SJSA1 (cell line): ENCODE measurements around the gene CACNA1S. TPM values are rescaled to one million over a fixed set of nuclear protein-coding genes. Genes with fewer than 3 reads are reported as not detected.

Experiments used
- DNase-seq, 2 experiments: peaks; one replicate each; pipeline ENCODE4 v3.0.0-alpha.2; 2015 to 2020; ENCODE audit warnings: low spot score in 2 of 2, low read depth in 1 of 2
- H3K27ac ChIP-seq: fragments of 250-450 bp; sonication (Bioruptor Pico); 2 replicates; pipeline ENCODE4 v1.5.1; 2020; ENCODE audit warnings: mild to moderate bottlenecking, moderate library complexity
- H3K27me3 ChIP-seq: fragments of 250-450 bp; sonication (Bioruptor Pico); replicated peaks from 2 replicates; pipeline ENCODE4 v1.5.1; 2020; ENCODE audit warnings: mild to moderate bottlenecking, moderate library complexity
- H3K36me3 ChIP-seq: fragments of 250-450 bp; sonication (Bioruptor Pico); 2 replicates; pipeline ENCODE4 v1.5.1; 2020; ENCODE audit warnings: mild to moderate bottlenecking
- H3K4me1 ChIP-seq: fragments of 250-450 bp; sonication (Bioruptor Pico); replicated peaks from 2 replicates; pipeline ENCODE4 v1.6.1; 2021; ENCODE audit warnings: mild to moderate bottlenecking
- H3K4me3 ChIP-seq: fragments of 250-450 bp; sonication (Bioruptor Pico); 2 replicates; pipeline ENCODE4 v1.5.1; 2020; ENCODE audit warnings: mild to moderate bottlenecking
- H3K9me3 ChIP-seq: fragments of 250-450 bp; sonication (Bioruptor Pico); replicated peaks from 2 replicates; pipeline ENCODE4 v1.5.1; 2020; ENCODE audit warnings: mild to moderate bottlenecking
- total RNA-seq: library from RNA; depleted of rRNA; stranded (reverse); fragments of >200 nt; shearing (Covaris generic); gene quantifications from 2 replicates; pipeline ENCODE4 v1.2.3, GENCODE V29; 2014

The CACNA1S gene
- total RNA-seq, 1 experiment from 2014 or later: not detected

GRCh38 chr1:201119206-201120197 is 7.3 kb upstream of the CACNA1S start:
- Histone ChIP-seq H3K27ac (no peak overlapping the region), H3K4me3 (no peak overlapping the region), H3K4me1 (peaks cover 3% of the 10 kb centered on the region; the same call in 1 of the 2 replicates), H3K9me3 (no peaks in the 10 kb centered on the region), H3K36me3 (no peaks in the 10 kb centered on the region), H3K27me3 (peaks cover 9% of the 10 kb centered on the region)
- DNase-seq: no peak

GRCh38 chr1:201116091-201116490 is 3.9 kb upstream of the CACNA1S start:
- H3K27me3 ChIP-seq: no peaks in the 10 kb centered on the region

GRCh38 chr1:201115390-201115937 is 3.2 kb upstream of the CACNA1S start:
- no peak for DNase-seq
- Histone ChIP-seq H3K4me3 (no peak overlapping the region), H3K27ac (no peak overlapping the region), H3K27me3 (no peaks in the 10 kb centered on the region), H3K36me3 (no peaks in the 10 kb centered on the region), H3K9me3 (no peaks in the 10 kb centered on the region), H3K4me1 (peaks cover 9% of the 10 kb centered on the region; the same call in 1 of the 2 replicates)

More at GRCh38 chr1:201116091-201116490, 3.9 kb upstream of the CACNA1S start:
- Histone ChIP-seq H3K27ac (no peak overlapping the region), H3K4me3 (no peak overlapping the region), H3K4me1 (peaks cover 9% of the 10 kb centered on the region; the same call in 1 of the 2 replicates), H3K9me3 (no peaks in the 10 kb centered on the region), H3K36me3 (no peaks in the 10 kb centered on the region)
- DNase-seq: no peak

- H3K4me1 ChIP-seq: peaks cover 9% of the 10 kb centered on the region; the same call in 1 of the 2 replicates
- H3K36me3 ChIP-seq: no peaks in the 10 kb centered on the region
- peak overlapping the region; percentile 48 for H3K4me3 ChIP-seq
- DNase-seq: peak; percentile 88 to 89
- H3K27ac ChIP-seq: no peak overlapping the region
- H3K27me3 ChIP-seq: no peaks in the 10 kb centered on the region
- H3K9me3 ChIP-seq: no peaks in the 10 kb centered on the region
Measured at GRCh38 chr1:201114245-201115131, 2.3 kb upstream of the CACNA1S start.

GRCh38 chr1:201113451-201114244 is 1.4 kb upstream of the CACNA1S start:
- no peaks in the 10 kb centered on the region for H3K9me3 ChIP-seq
- peaks cover 9% of the 10 kb centered on the region; the same call in 1 of the 2 replicates for H3K4me1 ChIP-seq
- H3K27ac ChIP-seq: no peak overlapping the region
- H3K27me3 ChIP-seq: no peaks in the 10 kb centered on the region
- H3K36me3 ChIP-seq: no peaks in the 10 kb centered on the region
- H3K4me3 ChIP-seq: peak overlapping the region; percentile 48
- no peak for DNase-seq

- H3K36me3 ChIP-seq: no peaks in the 10 kb centered on the region
- H3K27ac ChIP-seq: no peak overlapping the region
- no peaks in the 10 kb centered on the region for H3K27me3 ChIP-seq
- H3K9me3 ChIP-seq: no peaks in the 10 kb centered on the region
- peaks cover 9% of the 10 kb centered on the region; the same call in 1 of the 2 replicates for H3K4me1 ChIP-seq
- no peak overlapping the region for H3K4me3 ChIP-seq
- DNase-seq: no peak
Measured at GRCh38 chr1:201112926-201113325, 700 bp upstream of the CACNA1S start.

- H3K9me3 ChIP-seq: no peaks in the 10 kb centered on the region
- H3K36me3 ChIP-seq: no peaks in the 10 kb centered on the region
- peaks cover 9% of the 10 kb centered on the region; the same call in 1 of the 2 replicates for H3K4me1 ChIP-seq
- no peak for DNase-seq
- no peak overlapping the region for H3K27ac ChIP-seq
- no peaks in the 10 kb centered on the region for H3K27me3 ChIP-seq
- no peak overlapping the region for H3K4me3 ChIP-seq
Measured at GRCh38 chr1:201111672-201112071, 554 bp downstream of the CACNA1S start.

- Histone ChIP-seq H3K4me3 (no peak overlapping the region), H3K4me1 (peaks cover 9% of the 10 kb centered on the region; the same call in 1 of the 2 replicates), H3K27me3 (no peaks in the 10 kb centered on the region), H3K9me3 (no peaks in the 10 kb centered on the region), H3K27ac (no peak overlapping the region), H3K36me3 (no peaks in the 10 kb centered on the region)
- DNase-seq: no peak
Measured at GRCh38 chr1:201111156-201111555, 1.1 kb downstream of the CACNA1S start.

- DNase-seq: no peak
- Histone ChIP-seq H3K36me3 (no peaks in the 10 kb centered on the region), H3K27me3 (no peaks in the 10 kb centered on the region), H3K9me3 (no peaks in the 10 kb centered on the region), H3K27ac (no peak overlapping the region), H3K4me3 (no peak overlapping the region), H3K4me1 (peaks cover 9% of the 10 kb centered on the region; the same call in 1 of the 2 replicates)
Measured at GRCh38 chr1:201110616-201111015, 1.6 kb downstream of the CACNA1S start.

GRCh38 chr1:201110138-201110537 is 2.1 kb downstream of the CACNA1S start:
- no peak overlapping the region for H3K27ac ChIP-seq

GRCh38 chr1:201109651-201110050 is 2.6 kb downstream of the CACNA1S start:
- Histone ChIP-seq H3K9me3 (no peaks in the 10 kb centered on the region), H3K36me3 (no peaks in the 10 kb centered on the region), H3K27ac (no peak overlapping the region), H3K27me3 (no peaks in the 10 kb centered on the region), H3K4me1 (peaks cover 6% of the 10 kb centered on the region; the same call in 1 of the 2 replicates), H3K4me3 (no peak overlapping the region)
- no peak for DNase-seq

More at GRCh38 chr1:201110138-201110537, 2.1 kb downstream of the CACNA1S start:
- Histone ChIP-seq H3K9me3 (no peaks in the 10 kb centered on the region), H3K36me3 (no peaks in the 10 kb centered on the region), H3K4me1 (peaks cover 9% of the 10 kb centered on the region; the same call in 1 of the 2 replicates), H3K4me3 (no peak overlapping the region), H3K27me3 (no peaks in the 10 kb centered on the region)
- no peak for DNase-seq

GRCh38 chr1:201108614-201109013 is 3.6 kb downstream of the CACNA1S start:
- Histone ChIP-seq H3K4me3 (no peak overlapping the region), H3K27me3 (no peaks in the 10 kb centered on the region), H3K4me1 (no peaks in the 10 kb centered on the region), H3K36me3 (no peaks in the 10 kb centered on the region), H3K27ac (no peak overlapping the region), H3K9me3 (no peaks in the 10 kb centered on the region)
- DNase-seq: no peak
